Endothelial cell of umbilical vein (primary cell): Measurements from ENCODE around the gene PSENEN.

ENCODE experiments used
- CTCF ChIP-seq, 2 donors: IDR thresholded peaks; 1 replicate in 1 of 2; 2 replicates in 1 of 2; pipeline ENCODE4 v1.5.1; 2011; ENCODE audit warnings: low read length in 2 of 2, mild to moderate bottlenecking in 2 of 2, moderate library complexity in 2 of 2, control low read depth in 1 of 2, inconsistent platforms in 1 of 2, low read depth in 1 of 2; ENCODE audit not compliant: insufficient read depth in 1 of 2; ENCODE audit errors: extremely low read depth in 1 of 2
- EZH2 ChIP-seq: IDR thresholded peaks from 2 replicates; pipeline ENCODE4 v1.6.1; 2012; ENCODE audit warnings: borderline replicate concordance, low read depth, mild to moderate bottlenecking, moderate library complexity, low read length, inconsistent platforms; ENCODE audit not compliant: severe bottlenecking
- FOS ChIP-seq: IDR thresholded peaks from 2 replicates; pipeline ENCODE4 v1.6.1; 2011; ENCODE audit warnings: mild to moderate bottlenecking, low read length, moderate library complexity, borderline replicate concordance; ENCODE audit not compliant: insufficient read depth
- GATA2 ChIP-seq: IDR thresholded peaks from 2 replicates; pipeline ENCODE4 v1.7.0; 2011; ENCODE audit warnings: low read depth, mild to moderate bottlenecking, moderate library complexity, mixed read lengths, low read length; ENCODE audit not compliant: insufficient read length, insufficient read depth
- MYC ChIP-seq: IDR thresholded peaks from one replicate; pipeline ENCODE4 v1.6.1; 2011; ENCODE audit warnings: mild to moderate bottlenecking, low read depth, low read length
- POLR2A ChIP-seq: IDR thresholded peaks from 2 replicates; pipeline ENCODE4 v1.6.1; 2012; ENCODE audit warnings: low read depth, mild to moderate bottlenecking, control low read depth, low read length
- POLR2AphosphoS5 ChIP-seq: IDR thresholded peaks from 2 replicates; pipeline ENCODE4 v1.6.1; 2012; ENCODE audit warnings: low read depth, mild to moderate bottlenecking, control low read depth, low read length, moderate library complexity; ENCODE audit not compliant: insufficient read depth
- TF ChIP-seq, protein P1 (sequence below): IDR thresholded peaks from 2 replicates; pipeline ENCODE4 v1.6.1; 2011; ENCODE audit not compliant: insufficient read depth, insufficient read length

DNA sequence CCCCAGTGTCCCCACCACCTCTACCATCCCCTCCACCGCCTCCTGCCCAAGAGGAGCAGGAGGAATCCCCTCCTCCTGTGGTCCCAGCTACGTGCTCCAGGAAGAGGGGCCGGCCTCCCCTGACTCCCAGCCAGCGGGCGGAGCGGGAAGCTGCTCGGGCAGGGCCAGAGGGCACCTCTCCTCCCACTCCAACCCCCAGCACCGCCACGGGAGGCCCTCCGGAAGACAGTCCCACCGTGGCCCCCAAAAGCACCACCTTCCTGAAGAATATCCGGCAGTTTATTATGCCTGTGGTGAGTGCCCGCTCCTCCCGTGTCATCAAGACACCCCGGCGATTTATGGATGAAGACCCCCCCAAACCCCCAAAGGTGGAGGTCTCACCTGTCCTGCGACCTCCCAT, 24.8 kb upstream of the PSENEN start:
- TF ChIP-seq POLR2A, result no peak
- no peak for TF ChIP-seq GATA2
- TF ChIP-seq CTCF (IDR thresholded peaks at IDR 0.05; ENCODE audit: extremely low read depth in 1 of 2, insufficient read depth in 1 of 2, low read depth in 1 of 2, low read length in 2 of 2), result no peak
- TF ChIP-seq, protein P1, sequence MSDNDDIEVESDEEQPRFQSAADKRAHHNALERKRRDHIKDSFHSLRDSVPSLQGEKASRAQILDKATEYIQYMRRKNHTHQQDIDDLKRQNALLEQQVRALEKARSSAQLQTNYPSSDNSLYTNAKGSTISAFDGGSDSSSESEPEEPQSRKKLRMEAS, result no peak
- no peak for TF ChIP-seq EZH2
- no peak for TF ChIP-seq MYC
- no peak for TF ChIP-seq POLR2AphosphoS5
- no peak for TF ChIP-seq FOS
